HAP-1 (cell line): ENCODE results near the gene CTIF.

Source experiments
- DNase-seq, 2 experiments: peaks; one replicate each; pipeline ENCODE4 v3.0.0-alpha.2; 2016 to 2020; ENCODE audit warnings: low spot score in 2 of 2
- H3K27me3 ChIP-seq: fragments of 250-450 bp; sonication (Bioruptor Pico); 2 replicates; pipeline ENCODE4 v1.5.1; 2020; ENCODE audit warnings: low read depth, mild to moderate bottlenecking, moderate library complexity
- H3K36me3 ChIP-seq: fragments of 250-450 bp; sonication (Bioruptor Pico); replicated peaks from 2 replicates; pipeline ENCODE4 v1.5.1; 2020; ENCODE audit warnings: mild to moderate bottlenecking
- H3K4me1 ChIP-seq: fragments of 250-450 bp; sonication (Bioruptor Pico); 2 replicates; pipeline ENCODE4 v1.5.1; 2020; ENCODE audit warnings: mild to moderate bottlenecking
- H3K4me3 ChIP-seq: fragments of 250-450 bp; sonication (Bioruptor Pico); 2 replicates; pipeline ENCODE4 v1.5.1; 2020; ENCODE audit warnings: mild to moderate bottlenecking, moderate library complexity
- H3K9me3 ChIP-seq: fragments of 250-450 bp; sonication (Bioruptor Pico); 2 replicates; pipeline ENCODE4 v1.5.1; 2020; ENCODE audit warnings: mild to moderate bottlenecking, moderate library complexity
- in situ Hi-C: fragments of 300-500 bp; cut with MboI; formaldehyde crosslinking; loops from 3 replicates; pipeline ENCODE4 v1.14.3; 2020; ENCODE audit warnings: low sequenced_read_pairs, inconsistent platforms, mixed read lengths

The CTIF gene

DNA sequence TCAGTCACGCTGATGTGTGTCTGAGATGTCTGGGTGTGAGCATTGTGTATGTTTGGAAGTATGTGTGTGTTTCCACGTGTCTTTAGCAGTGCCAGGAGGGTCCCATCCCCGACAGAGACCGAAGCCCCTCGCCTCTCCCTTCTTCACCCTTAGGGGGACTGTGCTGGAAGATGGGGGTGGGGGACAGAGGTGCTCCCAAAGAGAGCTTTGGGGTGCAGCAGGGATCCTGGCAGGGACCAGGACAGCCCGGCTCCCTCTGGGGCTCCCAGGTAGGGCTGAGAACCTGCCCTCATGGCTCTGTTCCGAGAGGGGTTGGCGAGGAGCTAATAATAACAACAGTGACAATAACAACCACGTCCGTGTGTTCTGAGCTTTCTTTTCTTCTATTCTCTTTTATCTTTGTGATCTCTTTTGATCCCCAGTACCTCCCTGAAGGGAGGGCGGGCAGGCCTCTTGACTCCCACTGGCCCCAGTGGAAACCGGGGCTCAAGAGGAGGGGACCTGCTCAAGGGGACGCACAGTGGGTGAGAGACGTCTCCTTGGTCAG is 354.3 kb downstream of the CTIF start:
- in situ Hi-C loops, result no loop called here
- Histone ChIP-seq H3K4me3 (no peak overlapping the region), H3K36me3 (no peaks in the 10 kb centered on the region), H3K4me1 (no peaks in the 10 kb centered on the region; the same call in 1 of the 2 replicates), H3K27me3 (no peaks in the 10 kb centered on the region), H3K9me3 (no peaks in the 10 kb centered on the region)
- no peak for DNase-seq

DNA sequence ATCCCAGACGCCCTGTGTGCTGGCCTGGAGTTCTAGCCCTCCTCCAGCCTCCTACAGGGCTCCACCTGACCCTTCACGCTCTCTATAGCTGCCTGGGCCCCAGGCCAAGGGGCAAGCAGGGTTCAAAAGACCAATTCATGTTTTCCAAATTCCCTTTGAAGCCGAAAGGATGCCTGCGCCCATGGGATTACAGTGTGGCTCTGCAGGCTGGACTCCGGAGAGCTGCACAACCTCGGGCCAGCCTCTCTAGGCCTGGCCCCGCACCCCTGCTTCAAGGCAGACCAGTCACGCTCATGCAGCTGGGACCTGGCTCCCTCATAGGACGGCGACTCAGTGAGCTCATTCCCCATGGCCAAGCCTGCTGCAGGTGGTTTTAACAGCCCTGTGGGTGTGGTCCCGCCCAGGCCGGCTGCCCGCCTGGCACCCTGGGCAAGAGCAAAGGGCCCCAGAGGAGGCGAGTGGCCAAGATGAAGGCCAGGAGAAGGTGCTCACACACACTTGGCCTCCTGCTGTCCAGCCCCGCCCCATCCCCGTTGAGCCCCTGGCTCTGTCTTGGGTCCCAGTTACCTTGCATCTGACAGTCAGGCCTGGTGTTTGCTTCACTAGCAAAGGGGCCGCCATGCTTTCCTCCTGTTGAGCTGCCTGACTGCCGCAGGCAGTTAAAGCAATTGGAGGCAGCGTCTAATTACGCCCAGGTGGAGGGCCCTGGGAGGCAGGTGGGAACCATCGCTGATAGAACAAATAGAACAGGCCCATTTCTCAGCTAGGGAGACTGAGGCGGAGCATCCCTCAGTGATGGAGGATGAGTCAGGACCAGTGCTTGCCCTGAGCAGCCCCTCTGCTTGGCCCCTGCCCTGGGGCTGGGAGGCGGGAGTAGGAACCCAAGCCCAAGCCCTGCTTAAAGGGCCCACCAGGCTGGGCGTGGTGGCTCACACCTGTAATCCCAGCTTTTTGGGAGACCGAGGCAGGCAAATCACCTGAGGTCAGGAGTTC is 355.1 kb downstream of the CTIF start:
- in situ Hi-C loops, result no loop called here

DNA sequence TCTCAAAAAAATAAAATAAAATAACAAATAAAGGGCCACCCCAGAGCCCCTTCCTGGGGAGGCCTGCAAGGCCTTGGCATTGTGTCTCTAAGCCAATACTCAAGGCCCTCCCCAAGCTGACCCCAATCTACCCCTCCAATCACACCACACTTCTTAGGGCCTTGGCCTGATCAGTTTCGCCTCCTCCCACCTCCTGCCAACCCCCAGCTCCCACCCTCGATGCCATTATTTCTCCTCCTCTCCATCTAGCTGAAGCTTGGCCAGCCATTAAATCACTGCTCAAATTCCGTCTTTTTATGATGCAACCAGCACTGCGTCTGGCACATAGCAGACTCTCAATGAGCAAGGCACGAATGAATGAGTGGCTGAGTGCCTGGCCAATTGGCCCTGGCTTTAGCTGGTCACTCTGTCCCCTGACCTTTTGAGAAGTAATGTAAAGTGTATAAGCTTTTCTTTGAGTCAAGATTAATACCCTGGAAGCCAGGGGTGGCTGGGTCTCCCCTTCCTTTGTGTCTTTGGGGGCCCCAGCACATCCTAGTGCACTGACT is 356.0 kb downstream of the CTIF start:
- H3K4me1 ChIP-seq, result no peaks in the 10 kb centered on the region; the same call in 1 of the 2 replicates
- H3K27me3 ChIP-seq, result no peaks in the 10 kb centered on the region
- in situ Hi-C loops, result no loop called here
- H3K4me3 ChIP-seq, result no peak overlapping the region
- no peaks in the 10 kb centered on the region for H3K36me3 ChIP-seq
- no peak for DNase-seq
- no peaks in the 10 kb centered on the region for H3K9me3 ChIP-seq

More for the DNA sequence above, 355.1 kb downstream of the CTIF start:
- no peak for DNase-seq
- Histone ChIP-seq H3K4me3 (no peak overlapping the region), H3K4me1 (no peaks in the 10 kb centered on the region; the same call in 1 of the 2 replicates), H3K9me3 (no peaks in the 10 kb centered on the region), H3K36me3 (no peaks in the 10 kb centered on the region), H3K27me3 (no peaks in the 10 kb centered on the region)

DNA sequence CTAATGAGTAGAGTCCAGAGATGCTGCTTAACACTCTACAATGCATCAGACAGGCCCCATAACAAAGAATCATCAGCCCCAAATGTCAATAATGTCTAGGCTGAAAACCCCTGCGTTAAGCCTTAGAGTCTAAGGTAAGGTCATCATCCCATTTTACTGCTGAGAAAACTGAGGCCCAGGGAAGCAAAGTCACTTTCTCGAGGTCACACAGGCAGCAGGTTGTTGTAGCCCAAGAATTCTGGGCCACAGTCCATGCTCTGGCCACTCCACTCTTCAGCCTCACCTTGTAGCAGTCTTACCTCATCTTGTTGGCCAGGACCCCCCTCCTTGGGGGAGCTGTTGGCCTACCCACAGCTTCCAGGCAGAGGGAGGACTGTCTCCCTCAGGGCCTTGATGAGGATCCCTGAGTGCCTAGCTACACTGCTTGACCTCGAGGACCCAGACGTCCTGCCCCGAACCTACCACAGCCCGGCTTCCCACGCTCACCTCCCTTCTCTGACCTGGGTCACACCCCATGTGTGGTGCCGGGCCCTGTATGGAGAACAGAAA is 357.6 kb downstream of the CTIF start:
- no peak for DNase-seq
- Histone ChIP-seq H3K4me3 (no peak overlapping the region), H3K9me3 (no peaks in the 10 kb centered on the region; the same call in 1 of the 2 replicates), H3K27me3 (peaks cover 2% of the 10 kb centered on the region; the same call in 1 of the 2 replicates), H3K36me3 (no peaks in the 10 kb centered on the region), H3K4me1 (no peaks in the 10 kb centered on the region; the same call in 1 of the 2 replicates)
- in situ Hi-C loops, result no loop called here

DNA sequence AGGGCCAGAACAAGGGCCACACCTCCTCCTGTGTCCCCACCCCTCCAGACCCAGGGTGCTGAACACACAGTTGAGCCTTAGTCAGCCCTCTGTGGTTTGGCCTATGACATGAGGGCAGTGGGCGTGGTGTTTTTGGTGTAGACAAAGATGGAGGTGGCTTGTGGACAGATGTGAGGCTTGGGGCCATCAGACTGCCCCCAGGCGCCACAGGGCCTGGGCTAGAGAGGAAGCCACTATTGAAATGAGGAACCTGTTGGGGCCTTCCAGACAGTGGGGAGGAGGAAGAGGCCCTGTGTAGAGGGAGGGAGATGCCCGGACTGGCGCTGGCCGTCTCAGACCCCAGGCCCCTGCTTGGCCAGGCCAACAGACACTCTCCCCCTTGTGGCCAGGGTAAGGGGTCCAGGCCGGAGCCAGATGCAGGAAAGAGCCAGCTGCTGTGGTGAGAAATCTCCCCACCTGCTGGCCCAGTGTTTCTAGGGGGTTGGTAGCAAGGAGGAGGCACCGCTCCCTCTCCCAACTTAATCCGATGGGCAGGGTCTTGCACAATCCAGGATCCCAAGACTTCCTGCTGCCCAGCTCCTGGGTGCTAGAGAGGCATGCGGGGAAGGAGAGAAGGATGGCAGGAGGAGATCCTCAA is 358.2 kb downstream of the CTIF start:
- H3K4me3 ChIP-seq, result no peak overlapping the region

DNA sequence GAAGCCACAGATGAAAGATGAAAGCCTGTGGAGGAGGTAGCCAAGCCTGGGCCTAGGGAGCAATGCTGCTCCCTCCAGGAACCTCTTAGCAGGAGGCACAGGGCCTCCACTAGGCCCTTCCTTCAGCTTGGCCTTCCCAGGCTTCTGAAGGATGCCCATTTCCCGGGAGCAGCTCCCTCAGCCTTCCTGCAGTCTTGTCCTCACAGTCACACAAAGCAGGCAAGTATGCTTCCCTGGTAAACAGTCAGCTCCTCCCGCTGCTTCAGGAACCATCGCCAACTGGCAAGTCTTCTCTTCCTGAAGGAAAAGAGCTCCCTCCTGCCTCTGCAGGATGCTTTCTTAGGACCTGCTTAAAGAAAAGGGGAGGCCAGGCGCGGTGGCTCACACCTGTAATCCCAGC is 358.7 kb downstream of the CTIF start:
- peaks cover 2% of the 10 kb centered on the region; the same call in 1 of the 2 replicates for H3K27me3 ChIP-seq
- in situ Hi-C loops, result no loop called here
- no peaks in the 10 kb centered on the region for H3K36me3 ChIP-seq
- no peaks in the 10 kb centered on the region; the same call in 1 of the 2 replicates for H3K9me3 ChIP-seq
- no peak overlapping the region for H3K4me3 ChIP-seq
- peaks cover 7% of the 10 kb centered on the region for H3K4me1 ChIP-seq
- no peak for DNase-seq

More for the DNA sequence above, 358.2 kb downstream of the CTIF start:
- H3K27me3 ChIP-seq, result peaks cover 2% of the 10 kb centered on the region; the same call in 1 of the 2 replicates
- peaks cover 4% of the 10 kb centered on the region for H3K4me1 ChIP-seq
- in situ Hi-C loops, result no loop called here
- no peaks in the 10 kb centered on the region; the same call in 1 of the 2 replicates for H3K9me3 ChIP-seq
- no peaks in the 10 kb centered on the region for H3K36me3 ChIP-seq
- no peak for DNase-seq

DNA sequence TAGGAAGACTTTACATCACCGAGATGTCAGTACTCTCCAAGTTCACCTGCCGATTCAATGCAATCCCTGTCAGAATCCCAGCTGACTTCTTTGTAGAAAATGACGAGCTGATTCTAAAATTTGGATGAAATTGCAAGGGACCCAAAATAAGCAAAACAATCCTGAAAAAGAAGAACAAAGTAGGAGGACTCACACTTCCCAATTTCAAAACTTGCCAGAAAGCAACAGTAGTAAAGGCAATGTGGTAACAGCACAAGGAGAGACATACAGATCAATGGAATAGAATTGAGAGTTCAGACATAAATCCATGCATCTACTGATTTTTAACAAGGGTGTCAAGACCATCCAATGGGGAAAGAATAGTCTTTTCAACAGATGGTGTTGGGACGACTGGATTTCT is 359.7 kb downstream of the CTIF start:
- no peak for DNase-seq
- Histone ChIP-seq H3K9me3 (no peaks in the 10 kb centered on the region; the same call in 1 of the 2 replicates), H3K27me3 (peaks cover 2% of the 10 kb centered on the region; the same call in 1 of the 2 replicates), H3K36me3 (no peaks in the 10 kb centered on the region), H3K4me3 (no peak overlapping the region), H3K4me1 (peaks cover 7% of the 10 kb centered on the region)
- in situ Hi-C loops, result no loop called here

DNA sequence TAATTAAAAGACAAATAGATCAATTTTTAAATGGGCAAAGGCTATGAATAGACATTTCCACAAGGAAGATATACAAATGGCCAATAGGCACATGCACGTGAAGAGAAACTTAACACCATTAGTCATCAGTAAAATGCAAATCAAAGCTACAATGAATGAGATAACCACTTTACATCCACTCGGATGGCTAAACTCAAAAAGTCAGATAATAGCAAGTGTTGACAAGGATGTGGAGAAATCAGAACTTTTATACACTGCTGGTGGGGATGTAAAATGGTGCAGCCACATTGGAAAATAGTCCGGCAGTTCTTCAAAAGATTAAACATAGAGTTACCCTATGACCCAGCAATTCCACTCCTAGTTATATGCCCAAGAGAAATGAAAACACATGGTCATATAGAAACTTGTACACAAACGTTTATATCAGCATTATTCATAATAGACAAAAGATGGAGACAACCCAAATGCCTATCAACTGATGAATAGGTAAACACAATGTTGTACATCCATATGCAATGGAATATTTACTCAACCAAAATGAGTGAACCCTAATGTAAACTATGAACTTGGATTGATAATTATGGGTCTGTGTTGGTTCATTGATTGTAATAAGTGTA is 360.8 kb downstream of the CTIF start:
- in situ Hi-C loops, result no loop called here
- peaks cover 2% of the 10 kb centered on the region; the same call in 1 of the 2 replicates for H3K27me3 ChIP-seq
- H3K4me3 ChIP-seq, result no peak overlapping the region
- H3K9me3 ChIP-seq, result no peaks in the 10 kb centered on the region; the same call in 1 of the 2 replicates
- no peak for DNase-seq
- no peaks in the 10 kb centered on the region for H3K36me3 ChIP-seq
- peaks cover 7% of the 10 kb centered on the region for H3K4me1 ChIP-seq

DNA sequence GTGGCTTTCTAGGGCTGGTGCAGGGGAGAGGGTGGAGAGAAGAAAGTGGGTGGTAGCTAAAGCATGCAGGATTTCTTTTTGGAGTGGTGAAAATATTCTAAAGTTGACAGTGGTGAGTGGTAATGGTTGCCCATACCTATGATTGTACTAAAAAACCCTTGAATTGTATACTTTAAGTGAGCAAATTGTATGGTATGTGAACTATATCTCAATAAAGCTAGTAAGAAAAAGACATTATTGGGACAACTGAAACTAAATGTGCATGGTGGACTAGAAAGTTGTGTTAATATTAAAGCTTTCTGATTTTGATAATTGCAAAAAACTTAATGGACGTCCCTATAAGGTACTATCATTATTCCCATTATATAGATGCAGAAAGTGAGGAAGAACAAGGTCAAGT is 361.6 kb downstream of the CTIF start:
- Histone ChIP-seq H3K4me3 (no peak overlapping the region), H3K4me1 (peaks cover 7% of the 10 kb centered on the region), H3K9me3 (no peaks in the 10 kb centered on the region; the same call in 1 of the 2 replicates), H3K36me3 (no peaks in the 10 kb centered on the region), H3K27me3 (peaks cover 2% of the 10 kb centered on the region; the same call in 1 of the 2 replicates)
- no peak for DNase-seq
- in situ Hi-C loops, result no loop called here

DNA sequence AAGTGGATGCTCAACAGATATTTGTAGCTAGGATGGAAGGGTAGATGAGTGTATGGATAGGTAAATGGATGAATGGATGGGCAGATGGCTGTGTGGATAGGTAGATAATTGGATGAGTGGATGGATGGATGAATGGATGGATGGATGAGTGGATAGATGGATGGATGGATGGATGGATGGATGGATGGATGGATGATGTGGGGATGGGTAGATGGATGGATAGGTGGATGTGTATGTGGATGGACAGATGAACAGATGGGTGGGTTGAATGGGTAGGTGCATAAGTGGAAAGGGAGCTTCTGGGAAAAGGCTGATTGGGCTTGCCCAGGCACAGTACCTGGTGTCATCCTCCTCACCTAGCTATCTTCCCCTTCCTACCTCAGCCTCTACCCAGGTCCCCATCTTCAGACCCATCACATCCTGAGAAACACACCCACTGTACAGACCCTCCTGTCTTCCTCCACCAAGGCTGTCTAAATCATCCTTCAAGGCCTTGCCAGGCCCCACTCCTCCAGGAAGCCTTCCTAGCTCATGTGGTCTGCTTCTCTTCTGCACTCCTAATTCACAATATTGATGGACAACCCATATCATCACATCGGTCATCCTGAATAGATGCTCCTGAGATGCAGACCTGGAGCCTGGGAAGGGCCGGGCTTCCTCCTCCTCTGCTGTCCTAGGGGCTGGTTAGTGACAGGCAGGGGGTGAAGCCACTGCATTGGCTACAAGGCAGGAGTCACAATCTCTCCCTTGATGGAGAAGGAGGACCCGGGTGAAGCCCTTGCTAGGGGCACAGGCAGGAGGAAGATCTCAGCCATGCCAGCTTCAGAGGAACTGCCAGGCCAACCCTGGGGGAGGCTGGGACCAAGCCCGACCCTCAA is 362.6 kb downstream of the CTIF start:
- Histone ChIP-seq H3K27me3 (peaks cover 2% of the 10 kb centered on the region; the same call in 1 of the 2 replicates), H3K36me3 (no peaks in the 10 kb centered on the region), H3K9me3 (no peaks in the 10 kb centered on the region; the same call in 1 of the 2 replicates), H3K4me3 (no peak overlapping the region), H3K4me1 (peaks cover 7% of the 10 kb centered on the region)
- DNase-seq, result no peak
- in situ Hi-C loops, result no loop called here

DNA sequence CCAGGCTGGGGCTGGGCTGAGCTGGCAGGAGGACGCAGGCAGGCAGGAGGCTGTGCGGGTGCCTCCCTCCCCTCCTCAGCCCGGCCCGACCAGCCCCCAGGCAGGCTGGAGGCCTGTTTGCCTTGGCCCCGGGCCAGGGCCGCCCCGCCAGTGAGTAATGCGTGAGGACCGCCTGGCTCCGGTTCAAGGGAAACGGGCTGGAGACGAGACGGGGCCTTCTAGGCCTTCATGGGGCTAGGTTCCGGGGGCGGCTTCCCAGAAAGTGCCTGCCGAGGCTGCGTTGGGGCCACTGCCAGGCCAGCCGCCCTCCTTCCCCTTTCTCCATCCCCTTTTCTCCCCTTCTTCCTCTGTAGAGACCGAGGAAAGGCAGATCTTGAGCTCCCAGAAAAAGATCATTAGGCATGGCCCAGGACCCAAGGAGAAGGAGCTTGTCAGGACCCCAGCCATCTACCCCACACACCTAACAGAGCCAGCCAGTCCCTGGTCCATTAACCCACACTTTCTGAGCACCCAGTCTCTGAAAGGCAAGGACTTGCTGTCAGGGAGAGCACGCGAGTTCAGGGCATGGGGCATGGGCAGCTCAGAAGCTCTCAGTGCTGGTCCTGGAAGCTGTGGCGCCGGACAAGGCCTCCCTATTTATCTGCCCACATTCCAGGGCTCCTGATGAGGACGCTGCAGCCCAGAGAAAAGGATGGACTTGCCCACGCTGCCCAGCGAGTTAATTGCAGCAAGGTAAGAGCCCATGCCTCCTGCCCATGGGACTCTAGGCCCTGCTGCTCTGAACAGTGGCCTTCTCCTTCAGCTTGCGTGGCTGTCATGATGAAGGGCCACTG is 363.4 kb downstream of the CTIF start:
- no peaks in the 10 kb centered on the region for H3K36me3 ChIP-seq
- peaks cover 7% of the 10 kb centered on the region for H3K4me1 ChIP-seq
- peaks cover 2% of the 10 kb centered on the region; the same call in 1 of the 2 replicates for H3K27me3 ChIP-seq
- no peak overlapping the region for H3K4me3 ChIP-seq
- DNase-seq, result peak in 1 of 2 experiments; percentile 70
- in situ Hi-C loops, result no loop called here
- H3K9me3 ChIP-seq, result no peaks in the 10 kb centered on the region; the same call in 1 of the 2 replicates
